ENCODE measurements around the gene BDH1.
A peak's percentile ranks its signal among the peaks of the same experiment; 100 is the strongest.
"Not testable (repeated sequence)": the region's sequence is repeated elsewhere in the genome, so short reads cannot be mapped to it uniquely, and the experiment has no call there.

Gene BDH1

DNA sequence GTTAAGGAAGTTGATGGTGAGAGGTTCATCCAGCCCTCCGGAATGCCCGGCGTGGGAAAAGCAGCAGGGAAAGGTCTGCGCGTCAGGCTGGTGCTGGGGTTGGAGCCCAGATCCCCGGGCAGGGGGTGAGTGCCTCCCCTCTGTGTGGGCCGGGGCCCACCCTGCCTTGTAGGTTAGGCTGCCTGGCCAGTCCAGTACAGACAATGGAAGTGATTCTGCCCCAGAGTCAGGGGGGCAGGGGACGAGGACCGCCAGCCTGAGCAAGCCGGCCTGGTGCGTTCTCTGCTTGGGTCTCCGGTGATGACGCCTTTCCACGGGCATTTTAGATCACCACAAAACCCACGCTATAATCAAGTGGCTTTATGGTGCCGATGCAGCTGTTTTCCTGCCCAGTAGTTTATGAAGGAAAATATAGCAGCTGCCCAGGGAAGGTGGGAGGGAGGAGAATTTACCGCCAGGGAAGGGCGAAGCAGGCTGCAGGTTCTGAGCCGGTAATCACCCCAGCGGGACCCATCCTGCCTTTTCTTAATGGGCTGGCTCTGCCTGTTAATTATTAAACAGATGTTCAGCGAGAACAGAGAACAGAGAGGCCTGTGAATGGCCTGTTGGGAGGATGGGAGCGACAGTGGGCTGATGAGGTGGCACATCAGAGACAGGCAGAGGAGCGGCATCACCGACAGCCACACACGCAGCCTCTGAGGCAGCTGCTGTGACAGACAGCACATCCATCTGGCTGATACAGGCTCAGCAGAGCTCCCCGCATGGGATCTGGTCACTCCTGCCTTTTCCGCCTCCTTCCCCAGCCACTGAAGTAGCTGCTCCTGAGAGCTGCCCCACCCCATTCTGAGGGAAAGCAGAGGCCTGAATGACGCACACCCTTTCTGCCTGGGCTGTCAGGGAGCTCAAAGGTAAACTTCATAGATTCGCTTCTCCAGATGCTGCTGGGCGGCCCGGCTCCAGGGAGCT is 35.2 kb downstream of the BDH1 start:
- no peak for DNase-seq

DNA sequence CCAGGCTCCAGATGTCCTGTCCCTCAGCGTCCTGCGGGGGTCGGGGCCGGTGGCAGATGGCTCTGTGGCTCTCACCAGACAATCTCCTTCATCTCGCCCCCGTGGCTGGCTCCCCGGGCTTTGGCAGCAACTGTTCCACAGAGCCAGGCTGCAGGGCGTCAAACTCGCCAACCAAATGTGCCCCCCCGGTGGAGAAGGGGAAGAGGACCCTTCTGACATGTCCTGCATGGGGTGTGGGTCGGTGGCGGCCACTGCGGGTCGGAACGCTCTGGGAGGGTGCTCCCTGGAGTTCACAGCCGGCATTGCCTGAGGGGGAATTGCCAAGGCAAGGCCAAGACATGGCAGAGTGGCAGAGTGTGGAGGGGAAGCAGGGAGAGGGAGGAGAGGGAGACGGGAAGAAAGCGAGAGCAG is 36.0 kb downstream of the BDH1 start:
- DNase-seq = no peak

DNA sequence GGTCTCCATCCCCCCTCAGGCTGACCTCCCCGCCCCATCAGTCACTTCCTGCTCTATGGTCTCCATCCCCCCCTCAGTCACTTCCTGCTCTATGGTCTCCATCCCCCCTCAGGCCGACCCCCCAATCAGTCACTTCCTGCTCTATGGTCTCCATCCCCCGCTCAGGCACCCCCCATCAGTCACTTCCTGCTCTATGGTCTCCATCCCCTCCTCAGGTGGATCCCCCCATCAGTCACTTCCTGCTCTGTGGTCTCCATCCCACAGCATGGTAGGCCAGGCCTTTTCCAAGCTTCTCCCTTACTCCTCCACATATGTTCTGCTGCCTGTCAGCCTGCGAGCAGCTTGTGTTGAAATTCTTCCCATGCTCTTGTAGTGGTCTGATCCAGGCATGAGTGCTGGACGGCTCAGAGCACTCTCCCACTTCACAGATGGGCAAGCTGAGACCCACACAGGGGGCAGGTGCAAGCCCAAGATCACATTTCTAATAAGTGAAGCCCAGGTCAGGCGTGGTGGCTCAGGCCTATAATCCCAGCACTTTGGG is 36.8 kb downstream of the BDH1 start:
- no peak for DNase-seq

DNA sequence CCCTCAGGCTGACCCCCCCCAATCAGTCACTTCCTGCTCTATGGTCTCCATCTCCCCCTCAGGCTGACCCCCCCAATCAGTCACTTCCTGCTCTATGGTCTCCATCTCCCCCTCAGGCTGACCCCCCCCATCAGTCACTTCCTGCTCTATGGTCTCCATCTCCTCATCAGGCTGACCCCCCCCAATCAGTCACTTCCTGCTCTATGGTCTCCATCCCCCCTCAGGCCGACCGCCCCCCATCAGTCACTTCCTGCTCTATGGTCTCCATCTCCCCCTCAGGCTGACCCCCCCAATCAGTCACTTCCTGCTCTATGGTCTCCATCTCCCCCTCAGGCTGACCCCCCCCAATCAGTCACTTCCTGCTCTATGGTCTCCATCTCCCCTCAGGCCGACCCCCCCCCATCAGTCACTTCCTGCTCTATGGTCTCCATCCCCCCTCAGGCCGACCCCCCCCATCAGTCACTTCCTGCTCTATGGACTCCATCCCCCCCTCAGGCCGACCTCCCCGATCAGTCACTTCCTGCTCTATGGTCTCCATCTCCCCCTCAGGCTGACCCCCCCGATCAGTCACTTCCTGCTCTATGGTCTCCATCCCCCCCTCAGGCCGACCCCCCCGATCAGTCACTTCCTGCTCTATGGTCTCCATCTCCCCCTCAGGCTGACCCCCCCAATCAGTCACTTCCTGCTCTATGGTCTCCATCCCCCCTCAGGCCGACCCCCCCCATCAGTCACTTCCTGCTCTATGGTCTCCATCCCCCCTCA is 37.7 kb downstream of the BDH1 start:
- not testable (repeated sequence) for DNase-seq

DNA sequence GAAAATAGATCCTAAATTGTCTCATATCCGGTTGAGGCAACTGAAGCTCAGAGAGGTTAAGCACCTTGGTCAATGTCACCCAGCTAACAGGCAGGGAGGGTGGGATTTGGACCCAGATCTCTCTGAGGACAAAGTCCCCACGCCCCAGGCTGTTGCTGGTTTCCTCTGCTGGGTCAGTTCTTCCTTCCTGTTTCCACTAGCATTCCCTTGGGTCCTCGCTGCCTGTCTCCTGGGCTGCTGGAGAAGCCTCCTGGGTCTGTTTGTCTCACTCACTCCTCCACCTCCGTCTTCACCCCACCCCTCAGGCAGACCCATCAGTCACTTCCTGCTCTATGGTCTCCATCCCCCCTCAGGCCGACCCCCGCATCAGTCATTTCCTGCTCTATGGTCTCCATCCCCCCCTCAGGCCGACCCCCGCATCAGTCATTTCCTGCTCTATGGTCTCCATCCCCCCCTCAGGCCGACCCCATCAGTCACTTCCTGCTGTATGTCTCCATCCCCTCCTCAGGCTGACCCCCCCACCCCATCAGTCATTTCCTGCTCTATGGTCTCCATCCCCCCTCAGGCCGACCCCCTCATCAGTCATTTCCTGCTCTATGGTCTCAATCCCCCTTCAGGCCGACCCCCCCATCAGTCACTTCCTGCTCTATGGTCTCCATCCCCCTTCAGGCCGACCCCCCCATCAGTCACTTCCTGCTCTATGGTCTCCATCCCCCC is 38.7 kb downstream of the BDH1 start:
- not testable (repeated sequence) for DNase-seq

DNA sequence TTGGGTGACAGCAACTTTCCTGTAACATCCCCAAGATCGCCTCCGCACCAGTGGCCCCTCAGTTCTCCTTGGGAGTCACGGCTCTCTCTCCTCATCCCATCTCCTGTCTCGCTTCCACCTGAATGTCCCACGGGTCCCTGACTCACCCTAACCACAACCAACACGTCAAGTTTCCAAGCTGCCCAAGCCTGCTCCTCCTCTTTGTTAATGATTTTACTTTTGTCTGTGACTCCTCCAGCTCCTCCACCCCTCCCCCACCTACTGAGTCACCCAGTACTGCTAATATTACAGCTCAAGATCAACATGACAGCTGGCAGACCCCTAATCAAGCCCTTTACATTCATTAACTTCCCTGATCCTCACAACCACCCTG is 39.3 kb downstream of the BDH1 start:
- DNase-seq = peak; percentile 1

DNA sequence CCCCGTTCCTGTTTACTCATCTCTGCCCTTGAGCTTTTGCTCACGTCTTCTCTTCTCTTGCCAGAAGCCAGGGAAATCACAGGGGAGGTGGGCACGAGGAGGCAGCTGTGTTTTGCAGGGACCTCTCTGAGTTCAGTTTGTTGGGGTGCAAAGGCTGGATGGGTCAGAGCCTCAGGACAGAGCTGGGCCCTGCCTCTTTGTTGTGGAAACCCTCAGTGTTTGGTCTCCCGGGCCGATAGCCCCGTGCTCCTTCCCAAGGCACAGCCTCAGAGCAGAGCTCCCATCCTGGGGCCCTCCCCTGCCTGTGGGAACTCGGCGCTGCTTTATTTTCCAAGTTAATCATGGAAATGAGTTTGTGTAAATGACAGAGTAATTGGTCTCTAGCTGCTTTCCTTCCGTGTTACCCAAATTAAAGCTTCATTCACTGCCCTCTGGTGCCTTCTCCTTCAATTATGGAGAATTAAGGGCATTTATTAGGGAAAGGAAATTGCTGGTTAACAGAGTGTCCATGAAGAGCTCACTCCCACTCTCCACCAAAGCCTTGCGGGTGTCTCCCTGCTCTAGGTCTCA is 40.9 kb downstream of the BDH1 start:
- DNase-seq = no peak

DNA sequence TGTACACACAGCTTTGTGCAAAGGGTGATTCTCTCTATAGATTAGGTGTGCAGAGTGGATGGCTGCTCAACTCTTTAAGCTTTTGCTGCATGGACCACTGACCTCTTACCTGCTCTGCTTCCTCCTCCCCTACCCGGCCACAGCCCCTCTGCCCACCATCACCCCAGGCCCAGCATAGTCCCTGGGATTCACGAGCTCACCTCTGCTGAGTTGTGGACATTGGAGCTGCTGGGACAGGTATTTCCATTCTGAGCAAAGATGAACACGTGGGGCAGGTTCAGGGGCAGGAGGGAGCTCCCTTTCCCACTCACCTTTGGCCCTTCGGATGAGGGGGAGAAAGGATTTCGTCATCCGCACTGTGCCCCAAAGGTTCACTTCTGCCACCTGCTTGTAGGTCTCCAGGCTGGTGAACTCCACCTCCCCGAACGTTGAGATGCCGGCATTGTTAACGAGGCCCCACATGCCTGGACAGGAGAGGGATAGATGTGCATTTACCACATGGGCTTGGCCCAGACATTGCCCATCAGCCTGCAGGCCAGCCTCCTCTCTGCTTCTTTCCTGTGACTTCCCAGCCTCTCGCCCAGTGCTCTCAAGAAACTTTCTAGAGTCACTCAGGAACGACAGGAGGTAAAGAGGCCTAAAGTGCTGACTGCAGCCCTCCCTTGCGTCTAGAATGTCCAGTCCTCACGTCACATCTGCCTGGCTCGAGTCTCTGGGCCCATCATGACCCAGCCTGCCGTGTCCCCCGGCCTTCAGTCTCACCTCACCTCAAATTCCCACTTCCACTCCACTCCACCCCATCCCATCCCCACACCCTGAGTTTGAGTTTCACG is 41.6 kb downstream of the BDH1 start:
- no peak for DNase-seq

DNA sequence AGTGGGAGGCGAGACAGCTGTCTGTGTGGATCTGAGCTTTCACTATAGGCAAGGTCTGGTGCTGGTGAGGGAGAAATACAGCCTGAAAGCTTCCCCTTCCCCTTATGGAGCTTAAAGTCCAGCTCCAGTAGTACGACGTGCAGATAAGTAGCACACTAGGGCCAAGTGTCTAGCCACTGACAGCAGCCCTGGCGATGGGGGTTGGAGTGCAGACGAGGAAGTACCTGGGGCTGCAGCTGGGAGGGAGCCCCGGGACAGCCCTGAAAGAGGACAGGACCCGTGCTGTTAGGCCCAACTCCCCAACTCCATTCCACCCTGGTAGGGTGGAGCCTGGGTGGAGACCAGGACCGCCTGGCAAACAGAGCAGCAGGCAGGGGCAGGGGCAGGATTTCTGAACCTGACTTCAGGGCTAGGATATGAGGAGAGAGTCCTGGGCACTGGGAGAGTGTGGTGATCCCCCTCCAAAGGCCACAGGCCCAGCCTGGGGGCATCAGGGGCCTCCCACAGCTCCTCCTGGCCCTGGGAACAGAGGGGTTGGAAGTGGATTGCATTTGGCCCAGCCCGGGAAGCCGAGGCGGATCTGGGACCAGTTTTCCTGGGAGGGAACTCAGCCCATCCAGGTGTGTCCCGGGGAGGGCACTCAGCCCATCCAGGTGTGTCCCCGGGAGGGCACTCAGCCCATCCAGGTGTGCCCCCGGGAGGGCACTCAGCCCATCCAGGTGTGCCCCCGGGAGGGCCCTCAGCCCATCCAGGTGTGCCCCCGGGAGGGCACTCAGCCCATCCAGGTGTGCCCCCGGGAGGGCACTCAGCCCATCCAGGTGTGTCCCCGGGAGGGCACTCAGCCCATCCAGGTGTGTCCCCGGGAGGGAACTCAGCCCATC is 42.8 kb downstream of the BDH1 start:
- DNase-seq = no peak

DNA sequence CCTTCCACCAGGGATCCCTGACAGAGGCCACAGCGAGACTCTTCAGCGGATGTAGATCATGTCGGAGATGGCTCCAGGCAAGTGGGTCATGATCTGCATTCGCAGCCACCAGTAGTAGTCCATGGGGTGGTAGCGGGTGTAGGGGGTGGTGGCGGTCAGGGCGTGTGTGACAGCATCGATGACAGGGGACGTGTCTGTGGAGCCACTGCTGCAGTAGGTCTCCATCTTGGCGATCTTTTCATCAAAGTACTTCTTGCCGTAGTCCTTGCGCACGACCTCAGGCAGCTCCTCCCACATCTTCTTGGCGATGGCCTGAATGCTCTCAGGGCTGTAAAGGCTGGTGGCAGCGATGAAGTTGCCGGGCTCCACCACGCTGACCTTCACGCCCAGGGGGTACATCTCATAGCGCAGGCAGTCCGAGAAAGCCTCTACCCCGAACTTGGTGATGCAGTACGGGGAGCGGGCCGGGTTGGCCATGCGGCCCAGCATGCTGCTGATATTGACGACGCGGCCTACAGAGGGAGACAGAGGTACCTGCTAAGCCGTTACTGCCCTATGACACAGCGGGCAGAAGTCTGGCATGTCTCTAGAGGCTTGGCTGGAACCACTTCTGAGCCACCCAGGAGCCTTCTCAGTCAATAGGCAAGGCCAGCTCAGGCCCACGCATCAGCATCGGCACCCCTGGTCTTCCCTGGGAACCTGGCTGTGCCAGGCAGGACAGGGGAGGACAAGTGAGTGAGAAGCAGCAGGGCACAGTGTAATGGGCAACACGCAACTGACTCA is 43.7 kb downstream of the BDH1 start:
- no peak for DNase-seq

DNA sequence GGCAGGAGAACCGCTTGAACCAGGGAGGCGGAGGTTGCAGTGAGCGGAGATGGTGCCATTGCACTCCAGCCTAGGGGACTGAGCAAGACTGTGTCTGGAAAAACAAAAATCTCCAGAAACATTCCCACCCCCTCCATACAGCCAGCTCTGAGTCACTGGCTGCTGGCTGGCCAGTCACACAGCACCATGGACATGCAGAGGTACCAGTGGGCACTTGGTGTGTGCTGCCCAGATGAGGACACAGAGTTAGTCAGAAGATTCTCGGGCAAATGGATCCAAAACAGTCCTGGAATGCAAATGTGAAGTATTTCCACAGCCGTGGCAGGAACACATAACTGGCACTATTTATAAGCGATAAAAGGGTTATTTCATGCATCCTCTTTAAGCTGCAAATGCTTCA is 44.6 kb downstream of the BDH1 start:
- no peak for DNase-seq

DNA sequence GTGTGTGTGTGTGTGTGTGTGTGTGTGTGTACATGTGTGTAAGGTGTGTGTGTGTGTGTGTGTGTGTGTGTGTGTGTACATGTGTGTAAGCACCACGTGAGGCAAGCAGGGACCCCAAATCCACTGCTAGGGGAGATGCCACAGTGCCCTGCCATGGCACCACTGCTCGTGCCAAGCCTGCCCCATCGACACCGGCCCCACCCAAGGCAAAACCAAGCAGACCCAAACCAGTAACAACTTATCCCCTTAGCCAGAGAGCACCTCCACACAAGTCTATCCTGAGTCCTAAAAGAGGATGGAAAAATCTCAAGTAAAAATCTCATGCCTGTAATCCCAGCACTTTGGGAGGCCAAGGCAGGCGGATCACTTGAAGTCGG is 45.1 kb downstream of the BDH1 start:
- no peak for DNase-seq

DNA sequence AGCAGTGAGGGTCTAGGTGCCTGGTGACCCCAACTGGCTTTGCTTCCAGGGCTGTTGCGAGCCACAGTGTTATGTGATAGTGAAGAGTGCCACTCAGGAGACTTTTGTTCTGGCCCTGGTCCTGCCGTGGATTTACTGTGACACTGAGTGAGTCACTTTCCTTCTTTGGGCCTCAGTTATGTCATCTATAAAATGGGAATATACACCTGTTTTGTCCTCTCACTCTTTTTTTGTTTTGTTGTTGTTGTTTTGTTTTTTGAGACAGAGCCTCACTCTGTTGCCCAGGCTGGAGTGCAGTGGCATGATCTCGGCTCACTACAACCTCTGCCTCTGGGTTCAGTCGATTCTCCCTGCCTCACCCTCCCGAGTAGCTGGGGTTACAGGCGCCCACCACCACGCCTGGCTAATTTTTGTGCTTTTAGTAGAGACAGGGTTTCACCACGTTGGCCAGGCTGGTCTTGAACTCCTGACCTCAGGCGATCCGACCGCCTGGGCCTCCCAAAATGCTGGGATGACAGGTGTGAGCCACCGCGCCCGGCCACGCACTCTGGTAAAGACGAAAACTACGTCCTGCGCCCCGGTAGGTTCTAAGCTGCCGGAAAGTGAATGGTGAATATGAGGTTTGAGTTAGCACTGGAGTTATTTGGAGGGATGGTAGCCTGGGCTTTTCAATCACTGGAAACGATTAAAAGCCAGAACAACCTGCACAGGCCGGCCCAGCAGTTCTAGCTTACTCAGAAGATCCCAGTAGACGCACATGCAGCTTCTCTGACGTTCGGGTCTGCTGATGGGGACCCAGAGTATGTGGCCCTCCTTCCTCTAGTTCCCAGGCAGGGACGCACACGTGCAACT is 46.6 kb downstream of the BDH1 start:
- no peak for DNase-seq

DNA sequence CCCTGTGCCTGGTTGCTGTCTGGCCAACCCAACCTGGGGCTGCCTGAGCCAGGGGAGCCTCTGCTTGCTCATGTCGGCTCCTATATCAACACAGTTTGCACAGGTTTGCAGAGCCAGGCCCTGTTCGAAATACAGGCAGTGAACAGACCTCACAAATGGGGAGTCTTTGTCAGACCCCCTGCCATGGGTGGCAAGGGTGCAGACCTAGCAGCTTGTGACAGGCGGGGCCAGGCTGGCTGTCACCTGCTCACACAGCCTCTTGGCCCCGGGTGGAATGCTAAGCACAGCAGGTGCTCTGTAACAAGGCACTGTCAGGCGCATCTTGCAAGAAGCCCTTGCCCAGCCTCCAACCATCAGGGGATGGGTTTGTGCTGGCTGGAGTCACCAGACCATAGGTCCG is 47.3 kb downstream of the BDH1 start:
- no peak for DNase-seq

DNA sequence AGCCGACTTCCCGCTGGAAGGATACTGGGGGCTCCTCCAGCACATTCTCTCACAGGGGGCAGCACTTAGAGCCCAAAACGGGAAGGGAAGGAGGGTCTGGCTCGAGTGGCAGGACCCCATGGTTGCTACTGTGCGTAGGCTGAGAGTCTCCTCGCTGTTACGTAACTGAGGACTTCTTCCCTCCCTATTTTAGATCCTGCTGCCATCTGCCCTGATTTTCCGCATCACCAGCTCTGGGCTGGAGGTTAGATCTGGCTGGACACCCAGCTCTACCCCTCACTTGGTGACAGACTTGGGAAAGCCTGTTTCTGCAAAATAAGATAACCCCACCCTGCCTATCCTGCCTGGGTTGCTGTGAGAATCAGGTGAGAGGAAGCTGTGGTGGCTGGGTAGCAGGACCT is 47.7 kb downstream of the BDH1 start:
- DNase-seq = no peak

DNA sequence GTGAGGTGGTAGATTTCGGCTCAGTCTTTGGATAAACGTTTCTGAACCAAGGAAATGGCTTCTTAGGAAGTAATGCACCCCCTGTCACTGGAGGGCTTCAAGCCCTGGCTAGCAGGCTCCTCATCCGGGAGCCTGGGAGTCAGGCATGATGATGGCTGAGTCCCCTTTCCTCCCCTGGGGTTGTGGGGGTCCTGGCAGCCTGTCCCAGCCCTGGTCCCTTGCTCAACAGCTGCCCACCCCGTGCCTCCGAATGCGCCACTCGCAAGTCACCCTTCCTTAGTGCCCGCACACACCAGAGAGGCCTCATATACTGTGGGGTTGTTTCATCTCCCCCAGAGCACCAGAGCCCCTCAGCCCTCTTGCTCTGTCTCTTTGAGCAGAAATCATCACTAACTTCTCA is 48.2 kb downstream of the BDH1 start:
- DNase-seq = no peak

DNA sequence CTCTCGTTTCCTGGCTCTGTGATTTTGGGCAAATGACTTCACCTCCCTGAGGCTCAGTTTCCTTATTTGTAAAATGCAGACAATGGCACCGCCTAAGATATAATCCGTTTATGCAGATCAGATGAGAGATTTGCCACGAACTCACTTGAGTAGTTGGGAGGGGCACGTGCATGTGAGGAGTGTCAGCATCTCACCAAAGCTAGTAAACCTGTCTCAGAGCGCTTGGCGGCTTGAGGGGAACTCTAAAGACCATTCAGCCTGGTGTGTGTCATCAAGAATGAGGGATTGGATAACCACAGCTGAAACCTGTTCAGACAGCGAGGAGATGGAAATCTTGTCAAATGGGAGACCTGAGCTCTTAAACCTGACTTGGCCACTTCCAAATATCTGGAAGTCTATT is 48.7 kb downstream of the BDH1 start:
- DNase-seq = no peak

DNA sequence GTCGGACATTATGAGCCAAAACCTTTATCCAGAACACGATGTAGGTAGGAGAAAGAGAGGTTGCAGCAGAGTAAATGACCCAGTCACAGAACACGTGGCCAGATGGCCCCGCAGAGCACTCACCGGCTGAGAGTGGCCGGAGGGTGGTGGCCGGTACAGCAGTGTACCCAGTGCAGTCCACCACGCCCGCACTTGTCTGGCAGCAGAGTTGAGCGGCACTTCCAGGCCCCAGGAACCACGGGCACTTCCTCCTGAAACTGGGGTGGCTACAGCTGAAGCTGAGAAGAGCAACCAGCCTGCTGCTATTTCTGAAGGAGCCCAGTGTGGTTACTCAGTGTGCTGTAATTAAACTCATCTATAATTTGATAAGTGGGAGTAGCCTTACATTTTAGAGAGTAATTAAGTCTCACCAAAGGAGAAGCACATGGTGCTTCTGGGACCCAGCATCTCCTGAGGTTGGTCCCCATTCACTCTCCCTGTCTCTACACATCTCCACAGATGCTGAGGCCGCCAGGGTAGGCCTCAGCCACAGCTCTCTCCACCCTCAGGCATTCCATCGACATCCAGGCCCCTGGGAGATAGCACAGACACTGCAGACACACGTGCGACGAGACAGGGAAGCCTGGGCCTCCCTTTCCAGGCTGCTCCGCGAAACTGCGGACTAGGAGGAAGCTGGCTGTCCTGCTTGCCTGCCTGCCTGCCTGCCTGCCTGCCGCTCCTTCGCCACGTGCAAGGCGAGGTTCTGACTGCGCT is 49.8 kb downstream of the BDH1 start:
- DNase-seq = no peak

Data from OCI-M1 (cell line).